ENCODE measurements around the gene OR10H5.

GRCh38 chr19:15846923-15847322, 59.5 kb downstream of the OR10H5 start:
- TF ChIP-seq CTCF (conservative IDR thresholded peaks at IDR 0.05; ENCODE audit: low read length) = no peak
- no peak for TF ChIP-seq EZH2phosphoT487 (IDR thresholded peaks at IDR 0.05; ENCODE audit: borderline replicate concordance, low read depth, low read length)

Measured in OCI-LY7 (cell line).